Ovary (tissue), 3 donors: ENCODE data around the gene PRR16.

Experiments
- CTCF ChIP-seq, 3 donors: fragments of 450-650 bp in 2 of 3; fragments of 200-600 bp in 1 of 3; IDR thresholded peaks; one replicate each; pipeline versions ENCODE4 v1.5.1 to v1.8.0; 2016 to 2022; ENCODE audit warnings: antibody characterized with exemption in 3 of 3, mild to moderate bottlenecking in 1 of 3
- EP300 ChIP-seq: sonication (generic); formaldehyde crosslinking; IDR thresholded peaks from one replicate; pipeline ENCODE4 v1.6.1; 2017; ENCODE audit warnings: antibody characterized with exemption
- POLR2A ChIP-seq: fragments of 450-650 bp; IDR thresholded peaks from one replicate; pipeline ENCODE4 v1.6.1; 2017; ENCODE audit warnings: antibody characterized with exemption, mild to moderate bottlenecking, moderate library complexity
- donor health status: DM: no; HTN: no; CAD: no.

- TF ChIP-seq CTCF (IDR thresholded peaks at IDR 0.05), result no peak
- no peak for TF ChIP-seq EP300
- no peak for TF ChIP-seq POLR2A
Measured at GRCh38 chr5:120503341-120503740, 39.2 kb downstream of the PRR16 start.
